Neuronal stem cell (in vitro differentiated cells): ENCODE data around the gene SCCPDH. TPM values are rescaled to one million over a fixed set of nuclear protein-coding genes. Genes with fewer than 3 reads are reported as not detected.

Experiments used
- DNase-seq: peaks from one replicate; pipeline ENCODE4 v3.0.0-alpha.2; 2013; ENCODE audit warnings: low spot score
- H2AFZ ChIP-seq: one replicate; pipeline ENCODE4 v1.6.1; 2013; ENCODE audit warnings: mild to moderate bottlenecking, low read length, inconsistent platforms
- H2AK5ac ChIP-seq: 2 replicates; pipeline ENCODE4 v1.6.1; 2013; ENCODE audit warnings: low read depth, mild to moderate bottlenecking, inconsistent platforms, low read length, moderate library complexity, mixed read lengths
- H2BK120ac ChIP-seq: 2 replicates; pipeline ENCODE4 v1.6.1; 2013; ENCODE audit warnings: low read depth, mild to moderate bottlenecking, inconsistent platforms, low read length, moderate library complexity, mixed read lengths
- H2BK12ac ChIP-seq: one replicate; pipeline ENCODE4 v1.6.1; 2013; ENCODE audit warnings: low read length, inconsistent platforms
- H2BK15ac ChIP-seq: 2 replicates; pipeline ENCODE4 v1.6.1; 2013; ENCODE audit warnings: mild to moderate bottlenecking, low read length, inconsistent platforms, mixed read lengths
- H2BK5ac ChIP-seq: one replicate; pipeline ENCODE4 v1.6.1; 2013; ENCODE audit warnings: inconsistent platforms, mild to moderate bottlenecking, low read length, moderate library complexity
- H3K14ac ChIP-seq: one replicate; pipeline ENCODE4 v1.6.1; 2013; ENCODE audit warnings: low read length, inconsistent platforms
- H3K18ac ChIP-seq: 2 replicates; pipeline ENCODE4 v1.6.1; 2013; ENCODE audit warnings: low read length, inconsistent platforms
- H3K23ac ChIP-seq: 2 replicates; pipeline ENCODE4 v1.6.1; 2013; ENCODE audit warnings: low read depth, mild to moderate bottlenecking, mixed read lengths, low read length, inconsistent platforms; ENCODE audit not compliant: poor library complexity
- H3K27ac ChIP-seq: replicated peaks from 3 replicates; pipeline ENCODE4 v1.5.1; 2013; ENCODE audit warnings: low read length, inconsistent platforms
- H3K27me3 ChIP-seq, 3 experiments: 2 replicates each; pipeline ENCODE4 v1.6.1; 2013; ENCODE audit warnings: low read length in 3 of 3, mild to moderate bottlenecking in 2 of 3, inconsistent platforms in 1 of 3, low read depth in 1 of 3, mixed read lengths in 1 of 3, moderate library complexity in 1 of 3; ENCODE audit not compliant: control insufficient read depth in 3 of 3, insufficient read depth in 3 of 3
- H3K36me3 ChIP-seq, 2 donors: replicated peaks in 1 of 2; 2 replicates each; pipeline ENCODE4 v1.6.1; 2013; ENCODE audit warnings: low read length in 2 of 2; ENCODE audit not compliant: control insufficient read depth in 2 of 2, insufficient read depth in 2 of 2
- H3K4ac ChIP-seq: 2 replicates; pipeline ENCODE4 v1.6.1; 2013; ENCODE audit warnings: inconsistent platforms, mild to moderate bottlenecking, low read length, moderate library complexity
- H3K4me1 ChIP-seq, 2 donors: 1 replicate in 1 of 2; 2 replicates in 1 of 2; pipeline ENCODE4 v1.6.1; 2013; ENCODE audit warnings: low read length in 2 of 2, low read depth in 1 of 2; ENCODE audit not compliant: control insufficient read depth in 2 of 2, insufficient read depth in 1 of 2
- H3K4me2 ChIP-seq: one replicate; pipeline ENCODE4 v1.6.1; 2013; ENCODE audit warnings: mild to moderate bottlenecking, low read length, inconsistent platforms; ENCODE audit not compliant: insufficient read depth, poor library complexity, severe bottlenecking
- H3K4me3 ChIP-seq, 2 donors: 2 replicates each; pipeline ENCODE4 v1.5.1; 2013; ENCODE audit warnings: low read length in 2 of 2, mild to moderate bottlenecking in 2 of 2, inconsistent platforms in 1 of 2, moderate library complexity in 1 of 2
- H3K79me1 ChIP-seq: one replicate; pipeline ENCODE4 v1.6.1; 2013; ENCODE audit warnings: low read depth, mild to moderate bottlenecking, inconsistent platforms, low read length, moderate library complexity
- H3K9ac ChIP-seq: one replicate; pipeline ENCODE4 v1.6.1; 2013; ENCODE audit warnings: mild to moderate bottlenecking, low read depth, low read length, inconsistent platforms; ENCODE audit not compliant: poor library complexity
- H3K9me3 ChIP-seq, 2 donors: replicated peaks in 1 of 2; 2 replicates each; pipeline versions ENCODE3 to v1.6.1; 2013; ENCODE audit warnings: low read length in 2 of 2, mild to moderate bottlenecking in 2 of 2, inconsistent platforms in 1 of 2, low read depth in 1 of 2, mixed read lengths in 1 of 2, moderate library complexity in 1 of 2; ENCODE audit not compliant: control insufficient read depth in 2 of 2, insufficient read depth in 1 of 2
- H4K8ac ChIP-seq: one replicate; pipeline ENCODE4 v1.6.1; 2013; ENCODE audit warnings: low read depth, mild to moderate bottlenecking, inconsistent platforms, low read length, moderate library complexity
- H4K91ac ChIP-seq: one replicate; pipeline ENCODE4 v1.6.1; 2013; ENCODE audit warnings: low read length, low read depth, mild to moderate bottlenecking, inconsistent platforms; ENCODE audit not compliant: poor library complexity
- WGBS, 2 donors: extraction: QIAGEN DNeasy Blood & Tissue Kit; methylation state at CpG; one replicate each; pipeline ENCODE4 v1.1.7; 2013; ENCODE audit warnings: missing lambda C conversion rate in 2 of 2, mixed read lengths in 1 of 2; ENCODE audit not compliant: insufficient read length in 2 of 2, insufficient replicate concordance in 1 of 2; ENCODE audit errors: extremely low coverage in 2 of 2; 5-methylcytosine and 5-hydroxymethylcytosine counted together
- small RNA-seq: library from polyadenylated mRNA; stranded (forward); fragments of <200 nt; extraction: miRNeasy Mini kit (QIAGEN cat#:217004); gene quantifications from one replicate; pipeline ENCODE3, GENCODE V24; 2013; ENCODE audit not compliant: insufficient read depth

SCCPDH gene

DNA sequence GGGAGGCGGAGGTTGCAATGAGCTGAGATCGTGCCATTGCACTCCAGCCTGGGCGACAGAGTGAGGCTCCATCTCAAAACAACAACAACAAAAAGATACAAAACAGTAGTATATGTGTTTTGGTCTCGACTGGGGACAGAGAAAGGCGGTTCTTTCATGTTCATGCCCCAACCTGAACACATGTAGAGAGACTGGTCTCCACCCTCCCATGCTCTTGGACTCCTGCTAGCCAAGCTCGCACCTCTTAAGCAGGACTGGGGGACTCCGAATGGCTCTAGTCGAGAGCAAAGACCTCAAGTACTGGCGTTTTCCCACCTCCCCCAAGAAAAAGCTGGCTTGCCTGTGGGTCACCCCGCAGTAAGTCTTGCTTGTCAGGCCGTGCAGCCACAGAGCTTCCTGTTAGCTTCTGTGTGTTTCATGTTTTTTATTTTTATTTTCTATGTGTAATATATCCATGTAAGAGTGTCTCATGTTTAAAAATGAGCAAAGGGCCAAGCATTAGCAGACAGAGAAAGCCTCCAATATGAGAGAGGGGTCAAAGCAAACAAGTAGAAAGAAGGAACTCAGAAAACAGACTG lies 91.6 kb downstream of the SCCPDH start:
- Histone ChIP-seq H4K8ac (no peak overlapping the region), H3K14ac (no peak overlapping the region), H3K79me1 (no peaks in the 10 kb centered on the region), H3K4me2 (no peak overlapping the region), H2BK12ac (no peak overlapping the region), H3K18ac (no peak overlapping the region), H3K4ac (no peak overlapping the region), H2AFZ (no peak overlapping the region), H3K4me3 (no peak overlapping the region), H2BK120ac (no peak overlapping the region), H4K91ac (no peak overlapping the region), H3K27ac (no peak overlapping the region), H3K23ac (no peak overlapping the region), H3K36me3 (no peaks in the 10 kb centered on the region), H3K4me1 (peaks cover 0 to 1% of the 10 kb centered on the region in 2 donors), H2BK5ac (no peak overlapping the region), H3K27me3 (no peaks in the 10 kb centered on the region), H3K9ac (no peak overlapping the region), H2AK5ac (no peak overlapping the region), H3K9me3 (peaks cover 0 to 1% of the 10 kb centered on the region in 2 donors), H2BK15ac (no peak overlapping the region)
- no CpG with 5 or more reads among the region's 11 CpGs for WGBS, 2 donors
- no peak for DNase-seq

Small RNA genes within 50 kb of the gene (small RNA-seq; reads per million reads assigned to genes)
- not detected for gene AC113174.1
